ENCODE results near the gene TXNDC16. TPM values are rescaled to one million over a fixed set of nuclear protein-coding genes. Genes with fewer than 3 reads are reported as not detected.
A peak's percentile ranks its signal among the peaks of the same experiment; 100 is the strongest.

Gene TXNDC16
- total and polyA plus RNA-seq, 8 donors = 6.2 to 22.0 (median 15.2) TPM

DNA sequence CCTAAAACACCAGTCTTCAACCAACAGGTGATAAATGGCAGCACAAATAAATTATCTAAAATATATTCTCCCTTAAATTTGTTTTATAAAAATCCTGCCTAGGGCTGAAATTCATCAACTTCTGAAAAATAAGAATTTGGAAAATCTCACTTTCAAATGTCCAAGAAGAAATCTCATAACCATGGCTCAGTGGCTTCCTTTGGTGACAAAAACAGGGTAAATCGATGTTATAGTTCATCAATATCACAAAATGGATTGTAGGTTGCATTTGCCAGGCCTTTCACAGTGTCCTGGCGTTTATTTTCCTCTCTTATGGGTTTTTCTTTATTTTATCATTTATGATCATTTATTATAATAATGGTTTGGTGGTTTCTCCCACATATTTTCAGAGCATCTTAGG lies 135.2 kb downstream of the TXNDC16 start:
- intact Hi-C loops (cut with DNase I) = no loop called here
- TF ChIP-seq, protein P1, sequence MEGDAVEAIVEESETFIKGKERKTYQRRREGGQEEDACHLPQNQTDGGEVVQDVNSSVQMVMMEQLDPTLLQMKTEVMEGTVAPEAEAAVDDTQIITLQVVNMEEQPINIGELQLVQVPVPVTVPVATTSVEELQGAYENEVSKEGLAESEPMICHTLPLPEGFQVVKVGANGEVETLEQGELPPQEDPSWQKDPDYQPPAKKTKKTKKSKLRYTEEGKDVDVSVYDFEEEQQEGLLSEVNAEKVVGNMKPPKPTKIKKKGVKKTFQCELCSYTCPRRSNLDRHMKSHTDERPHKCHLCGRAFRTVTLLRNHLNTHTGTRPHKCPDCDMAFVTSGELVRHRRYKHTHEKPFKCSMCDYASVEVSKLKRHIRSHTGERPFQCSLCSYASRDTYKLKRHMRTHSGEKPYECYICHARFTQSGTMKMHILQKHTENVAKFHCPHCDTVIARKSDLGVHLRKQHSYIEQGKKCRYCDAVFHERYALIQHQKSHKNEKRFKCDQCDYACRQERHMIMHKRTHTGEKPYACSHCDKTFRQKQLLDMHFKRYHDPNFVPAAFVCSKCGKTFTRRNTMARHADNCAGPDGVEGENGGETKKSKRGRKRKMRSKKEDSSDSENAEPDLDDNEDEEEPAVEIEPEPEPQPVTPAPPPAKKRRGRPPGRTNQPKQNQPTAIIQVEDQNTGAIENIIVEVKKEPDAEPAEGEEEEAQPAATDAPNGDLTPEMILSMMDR (IDR thresholded peaks at IDR 0.05) = no peak

DNA sequence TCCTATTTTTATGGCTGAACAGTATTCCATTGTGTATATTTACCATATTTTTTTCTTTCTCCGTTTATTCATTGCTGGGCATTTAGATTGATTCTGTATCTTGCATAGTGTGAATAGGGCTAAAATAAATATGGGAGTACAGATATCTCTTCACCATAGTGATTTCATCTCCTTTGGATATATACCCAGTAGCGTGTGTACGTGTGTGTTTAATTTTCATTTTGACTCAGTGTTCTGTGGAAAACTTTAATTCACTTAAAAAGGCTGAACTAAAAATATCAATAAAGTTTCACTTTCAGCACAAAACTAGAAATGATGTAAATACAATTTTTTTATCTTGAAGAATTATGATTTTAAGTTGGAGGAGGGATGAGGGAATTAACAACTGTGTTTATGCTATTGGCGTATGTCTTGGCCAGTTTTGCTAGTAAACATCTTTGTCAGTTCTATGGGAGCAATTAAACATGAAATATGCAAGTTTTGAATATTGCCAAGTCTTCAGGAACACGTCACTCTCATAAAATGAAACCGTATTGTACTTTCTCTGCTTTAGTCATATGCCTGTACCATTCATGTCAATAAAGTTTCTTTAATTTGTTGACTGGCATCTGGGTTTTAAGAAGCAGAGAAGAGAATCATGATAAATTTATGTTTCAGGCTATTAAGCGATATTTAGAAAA lies 138.4 kb downstream of the TXNDC16 start:
- Histone ChIP-seq H3K27me3 (no peaks in the 10 kb centered on the region), H3K4me1 (no peaks in the 10 kb centered on the region), H3K9me3 (no peaks in the 10 kb centered on the region), H3K4me3 (no peak overlapping the region), H3K36me3 (no peaks in the 10 kb centered on the region), H3K27ac (no peak overlapping the region)
- intact Hi-C loops (cut with DNase I) = no loop called here
- ATAC-seq (no peak), DNase-seq (no peak)
- TF ChIP-seq, protein P1 (IDR thresholded peaks at IDR 0.05) = no peak

More for the DNA sequence above, 135.2 kb downstream of the TXNDC16 start:
- ATAC-seq (no peak), DNase-seq (no peak)
- no peaks in the 10 kb centered on the region for H3K9me3 ChIP-seq
- no peaks in the 10 kb centered on the region for H3K27me3 ChIP-seq
- H3K4me1 ChIP-seq = no peaks in the 10 kb centered on the region
- H3K36me3 ChIP-seq = no peaks in the 10 kb centered on the region
- no peak overlapping the region for H3K4me3 ChIP-seq
- no peak overlapping the region for H3K27ac ChIP-seq

DNA sequence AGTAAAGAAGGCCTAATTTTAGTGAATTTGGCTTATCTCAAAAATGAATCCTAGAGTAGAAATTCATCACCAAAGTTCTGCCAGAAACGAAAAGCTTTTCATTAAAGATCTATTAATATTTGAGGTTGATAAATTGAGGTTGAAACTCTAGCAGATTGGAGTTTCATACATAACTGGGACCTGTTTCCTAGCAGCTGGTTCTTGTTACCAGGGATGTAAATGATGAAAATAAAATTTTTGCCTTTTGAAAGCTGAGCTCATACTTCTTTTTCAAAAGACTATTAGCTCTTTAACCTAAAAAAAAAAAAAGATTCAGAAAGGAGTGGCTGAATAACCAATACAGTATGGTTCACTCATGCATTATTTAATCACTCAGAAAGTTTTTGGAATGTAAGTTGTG lies 139.9 kb downstream of the TXNDC16 start:
- Histone ChIP-seq H3K27ac (no peak overlapping the region), H3K4me3 (no peak overlapping the region), H3K27me3 (no peaks in the 10 kb centered on the region), H3K4me1 (no peaks in the 10 kb centered on the region), H3K9me3 (no peaks in the 10 kb centered on the region), H3K36me3 (no peaks in the 10 kb centered on the region)
- no peak for DNase-seq
- intact Hi-C loops (cut with DNase I) = no loop called here
- ATAC-seq = no peak
- TF ChIP-seq, protein P1 (IDR thresholded peaks at IDR 0.05) = no peak

DNA sequence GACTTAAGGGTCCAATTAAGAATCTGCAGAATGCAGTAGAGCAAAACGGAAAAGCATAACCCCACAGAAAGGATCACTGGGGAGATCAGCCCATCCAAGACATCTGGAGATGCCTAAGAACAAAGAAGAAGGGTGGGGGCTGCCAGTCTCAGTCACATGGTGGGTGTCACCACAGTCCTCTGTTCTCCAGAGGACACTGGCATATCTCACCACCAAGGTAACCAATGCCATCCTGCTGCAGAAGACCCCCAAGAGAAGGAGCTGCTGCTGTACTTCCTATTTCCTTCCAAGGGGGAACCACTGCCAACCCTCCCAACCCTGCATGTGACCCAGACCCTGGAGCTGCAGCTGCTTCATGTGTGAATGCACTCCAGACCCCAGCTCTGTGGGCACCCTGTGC lies 147.0 kb downstream of the TXNDC16 start:
- ATAC-seq = no peak
- H3K36me3 ChIP-seq = no peaks in the 10 kb centered on the region

DNA sequence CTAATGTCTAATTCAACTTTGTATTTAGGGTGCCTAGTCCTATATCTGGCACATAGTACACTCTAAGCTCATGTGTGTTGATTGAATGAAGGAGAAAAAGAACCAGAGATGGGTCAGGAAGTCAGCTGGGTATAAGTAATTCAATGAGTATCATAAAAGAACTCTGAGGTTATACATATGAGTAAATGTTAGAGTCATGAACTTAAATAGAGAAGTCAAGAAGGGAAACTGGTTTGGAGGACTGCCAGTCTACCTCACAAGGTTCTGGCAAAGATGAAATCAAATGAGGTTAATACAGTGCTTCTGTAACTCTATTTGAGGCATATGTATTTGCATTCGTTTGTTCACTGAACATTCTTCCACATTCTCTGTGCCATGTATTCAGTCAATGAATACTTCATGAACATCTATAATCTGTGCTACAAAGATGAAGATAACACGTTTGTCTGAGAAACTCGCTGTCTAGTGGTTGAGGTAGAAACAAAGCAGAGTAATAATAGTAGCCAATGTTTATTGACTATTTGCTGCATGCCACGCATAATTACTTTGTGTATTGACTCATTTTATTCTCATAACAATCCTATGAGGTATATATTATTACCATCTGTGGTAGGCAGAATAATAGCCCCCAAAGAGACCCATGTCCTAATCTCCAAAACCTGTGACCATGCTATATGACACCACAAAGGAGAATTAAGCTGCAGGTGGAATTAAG lies 149.3 kb downstream of the TXNDC16 start:
- intact Hi-C loops (cut with DNase I) = no loop called here
- no peak overlapping the region for H3K4me3 ChIP-seq
- peaks cover 0 to 11% of the 10 kb centered on the region in 2 donors for H3K27me3 ChIP-seq
- H3K27ac ChIP-seq = no peak overlapping the region
- peak; percentile 31 for ATAC-seq
- peaks cover 0 to 15% of the 10 kb centered on the region in 2 donors for H3K4me1 ChIP-seq
- DNase-seq = no peak
- TF ChIP-seq, protein P1 (IDR thresholded peaks at IDR 0.05) = no peak
- no peaks in the 10 kb centered on the region for H3K9me3 ChIP-seq
- no peaks in the 10 kb centered on the region for H3K36me3 ChIP-seq

More for the DNA sequence above, 147.0 kb downstream of the TXNDC16 start:
- TF ChIP-seq, protein P1 (IDR thresholded peaks at IDR 0.05) = no peak
- H3K4me1 ChIP-seq = peaks cover 0 to 15% of the 10 kb centered on the region in 2 donors
- no peak for DNase-seq
- intact Hi-C loops (cut with DNase I) = no loop called here
- peaks cover 0 to 11% of the 10 kb centered on the region in 2 donors for H3K27me3 ChIP-seq
- no peak overlapping the region for H3K27ac ChIP-seq
- no peaks in the 10 kb centered on the region for H3K9me3 ChIP-seq
- no peak overlapping the region for H3K4me3 ChIP-seq

Data from left lung (tissue), 10 donors.